Effector CD4-positive, alpha-beta T cell (primary cell): ENCODE data around the gene ACTN1.

Source experiments
- DNase-seq: peaks from one replicate; pipeline ENCODE4 v3.0.0-alpha.2; 2020

Gene ACTN1

DNA sequence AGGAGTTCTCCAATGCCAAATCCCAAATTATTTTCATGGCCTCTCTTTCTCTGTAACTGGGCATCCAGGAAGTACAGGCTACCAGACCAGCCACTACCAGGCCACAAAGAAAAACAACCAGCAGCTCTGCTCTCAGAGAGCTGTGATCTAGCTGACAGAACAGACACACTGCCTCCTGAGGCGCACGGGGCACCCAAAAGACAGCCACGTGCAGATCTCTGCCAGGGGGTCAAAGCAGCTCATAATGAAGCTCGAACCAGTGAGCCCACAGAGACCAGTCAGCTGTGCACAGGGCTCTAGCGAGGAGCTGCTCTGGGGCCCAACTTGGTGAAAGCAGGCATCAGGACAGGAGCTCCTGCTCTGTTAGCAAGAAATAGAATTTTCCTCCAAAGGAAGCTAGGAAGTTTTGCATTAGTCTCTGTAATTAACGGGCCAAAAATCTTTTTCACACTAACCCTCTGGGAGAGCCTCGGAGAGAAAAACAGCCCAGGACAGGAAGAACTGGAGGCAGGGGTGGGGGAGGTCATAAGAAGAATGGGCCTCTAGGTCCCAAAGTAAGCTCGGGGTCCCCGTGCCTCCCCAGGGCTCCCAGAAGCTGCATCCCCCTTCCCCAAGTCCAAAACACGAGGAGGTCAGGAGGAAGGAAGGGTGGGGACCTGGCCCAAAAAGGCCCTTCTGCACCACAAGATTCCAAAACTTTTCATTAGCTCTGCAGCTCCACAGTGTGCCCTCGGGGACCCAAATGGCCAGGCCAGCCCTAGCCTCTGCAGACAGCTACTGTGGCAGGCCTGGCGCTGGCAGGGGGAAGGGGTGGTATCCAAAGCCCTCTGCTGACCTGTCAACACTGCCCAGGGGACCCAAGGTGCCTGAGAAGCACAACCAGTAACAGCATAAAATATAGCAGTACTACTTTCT is 30.2 kb downstream of the ACTN1 start:
- no peak for DNase-seq

DNA sequence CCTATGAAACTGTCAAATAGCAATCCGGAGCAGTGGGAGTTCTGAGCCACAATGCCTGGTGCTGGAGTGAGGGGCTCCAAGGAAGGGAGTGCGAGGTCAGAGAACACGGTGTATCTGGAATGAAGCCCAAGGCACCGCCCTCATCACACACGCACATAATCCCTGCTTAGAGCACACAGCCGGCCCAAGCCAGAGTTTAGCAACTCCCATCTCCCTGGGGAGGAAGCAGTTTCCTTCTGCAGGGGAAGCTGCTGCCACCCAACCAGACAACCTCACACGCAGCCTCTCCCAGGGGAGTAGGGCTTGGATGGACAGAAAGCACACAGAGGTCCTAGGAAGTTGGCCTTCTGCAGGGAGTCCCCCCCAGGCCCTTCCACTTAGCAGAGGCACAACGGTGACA is 31.3 kb downstream of the ACTN1 start:
- DNase-seq: no peak

GRCh38 chr14:68946489-68946822 is 32.6 kb downstream of the ACTN1 start:
- no peak for DNase-seq

GRCh38 chr14:68945585-68946488 is 33.3 kb downstream of the ACTN1 start:
- DNase-seq: no peak

- DNase-seq: no peak
These were observed 33.9 kb downstream of the ACTN1 start for GRCh38 chr14:68945190-68945584.

DNA sequence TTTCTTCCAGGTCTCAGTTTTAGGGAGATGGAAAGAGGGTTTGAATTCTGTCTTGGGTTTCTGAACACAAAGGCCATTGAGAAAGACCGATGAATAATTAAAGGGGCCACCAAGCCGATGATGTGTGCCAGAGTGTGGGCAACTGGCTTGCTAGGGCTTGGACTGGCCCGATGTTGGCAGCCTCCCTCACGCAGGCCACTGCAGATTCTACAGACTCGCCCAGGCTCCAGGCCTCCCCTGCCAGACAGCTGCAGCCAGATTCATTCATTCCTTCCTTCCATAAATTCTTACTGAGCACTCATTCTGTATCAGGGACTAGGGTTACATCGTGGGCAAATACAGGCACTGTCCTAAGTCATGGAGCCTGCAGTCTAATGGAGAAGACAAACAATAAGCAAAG is 34.9 kb downstream of the ACTN1 start:
- DNase-seq: no peak

DNA sequence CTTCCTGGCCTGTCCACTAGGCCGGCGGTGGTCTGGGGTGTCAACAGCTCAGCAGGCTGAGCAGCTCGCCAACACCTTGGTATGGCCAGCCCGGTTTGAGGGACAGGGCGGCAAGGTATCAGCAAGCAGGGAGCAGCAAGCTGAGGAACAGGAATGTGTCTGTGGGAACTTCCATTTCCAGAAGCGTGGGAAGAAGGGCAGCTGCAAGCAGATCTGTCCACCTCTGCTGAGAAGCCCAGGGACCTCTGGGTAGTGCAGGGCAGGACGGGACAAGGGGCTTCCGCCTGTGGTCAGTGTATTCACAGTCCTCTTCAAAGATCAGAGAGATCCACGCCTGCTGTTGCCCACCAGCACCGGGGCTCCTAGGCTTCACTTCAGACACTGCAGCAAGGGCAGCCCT is 36.0 kb downstream of the ACTN1 start:
- no peak for DNase-seq

DNA sequence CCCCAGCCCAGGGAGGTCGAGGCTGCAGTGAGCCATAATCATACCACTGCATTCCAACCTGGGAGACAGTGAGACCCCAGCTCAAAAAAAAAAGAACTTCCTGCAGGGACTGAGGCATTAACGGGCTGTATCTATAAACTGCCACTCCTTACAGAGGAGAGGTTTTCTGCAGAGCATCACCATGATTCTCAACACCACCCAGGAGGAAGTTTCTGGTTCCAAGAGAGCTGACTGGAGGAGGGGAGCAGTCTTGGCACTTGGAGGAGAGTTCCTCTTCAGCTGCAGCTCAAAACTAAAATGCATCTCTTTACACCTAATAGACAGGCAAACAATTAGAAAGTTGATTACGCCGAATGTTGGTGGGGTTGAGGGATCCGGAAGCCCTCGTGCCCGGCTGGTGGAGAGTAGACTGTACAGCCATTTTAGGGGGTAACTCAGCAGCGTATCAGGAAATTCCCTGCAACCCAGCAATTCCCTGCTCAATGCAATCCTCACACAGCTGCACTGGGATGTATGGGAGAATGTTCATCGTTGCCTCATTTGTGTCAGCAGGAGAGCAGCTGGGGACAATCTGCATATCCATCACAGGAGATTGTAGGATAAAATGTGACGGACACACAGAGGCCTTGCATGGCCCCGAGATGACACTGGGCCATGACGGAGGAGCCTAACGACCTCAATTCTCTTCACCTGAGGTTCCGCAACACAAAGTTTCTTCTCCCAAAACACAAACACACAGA is 36.6 kb downstream of the ACTN1 start:
- DNase-seq: no peak

DNA sequence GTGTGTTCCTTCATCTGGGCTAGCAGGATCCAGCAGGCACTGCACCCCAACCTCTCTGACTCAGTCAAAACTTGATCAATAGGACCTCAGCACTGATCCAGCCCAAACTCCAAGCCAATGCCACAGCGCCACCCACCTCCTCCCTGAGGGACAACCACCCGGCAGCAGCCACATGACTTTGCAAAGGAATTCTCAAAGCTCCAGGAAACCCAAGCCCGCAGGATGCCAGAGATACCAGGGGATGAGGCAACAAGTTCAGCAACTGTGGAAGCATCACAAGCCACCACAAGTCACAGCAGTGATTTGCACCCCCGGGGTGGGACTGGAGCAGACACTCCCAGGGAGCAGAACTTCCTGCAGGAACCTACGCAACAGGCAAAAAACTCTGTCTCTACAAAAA is 37.3 kb downstream of the ACTN1 start:
- DNase-seq: no peak

DNA sequence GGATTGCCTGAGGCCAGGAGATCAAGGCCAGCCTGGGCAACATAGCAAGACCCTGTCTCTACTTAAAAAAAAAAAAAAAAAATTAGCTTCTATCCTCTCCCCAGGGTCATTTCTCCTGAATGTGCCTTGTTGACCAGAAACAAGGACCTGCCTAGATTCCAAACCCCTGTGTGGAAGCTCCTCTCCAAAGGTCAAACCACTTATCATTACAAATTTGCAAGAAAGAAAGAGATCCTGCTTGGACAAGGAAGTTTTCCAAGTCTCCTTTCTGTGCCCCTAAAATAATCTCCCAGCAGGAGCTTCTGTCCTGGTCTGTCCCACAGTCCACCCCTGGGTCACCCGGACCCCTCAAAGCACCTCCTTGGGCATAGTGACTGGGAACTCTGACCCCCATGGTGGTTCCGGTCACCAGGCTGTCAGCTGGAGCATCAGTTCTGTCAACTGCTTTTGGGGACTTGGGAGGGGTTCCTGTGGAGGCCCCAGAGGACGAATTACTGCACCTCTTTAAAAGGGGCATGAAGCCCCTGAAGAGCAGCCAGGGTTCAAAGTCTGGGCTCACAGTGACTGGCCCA is 38.4 kb downstream of the ACTN1 start:
- DNase-seq: no peak

DNA sequence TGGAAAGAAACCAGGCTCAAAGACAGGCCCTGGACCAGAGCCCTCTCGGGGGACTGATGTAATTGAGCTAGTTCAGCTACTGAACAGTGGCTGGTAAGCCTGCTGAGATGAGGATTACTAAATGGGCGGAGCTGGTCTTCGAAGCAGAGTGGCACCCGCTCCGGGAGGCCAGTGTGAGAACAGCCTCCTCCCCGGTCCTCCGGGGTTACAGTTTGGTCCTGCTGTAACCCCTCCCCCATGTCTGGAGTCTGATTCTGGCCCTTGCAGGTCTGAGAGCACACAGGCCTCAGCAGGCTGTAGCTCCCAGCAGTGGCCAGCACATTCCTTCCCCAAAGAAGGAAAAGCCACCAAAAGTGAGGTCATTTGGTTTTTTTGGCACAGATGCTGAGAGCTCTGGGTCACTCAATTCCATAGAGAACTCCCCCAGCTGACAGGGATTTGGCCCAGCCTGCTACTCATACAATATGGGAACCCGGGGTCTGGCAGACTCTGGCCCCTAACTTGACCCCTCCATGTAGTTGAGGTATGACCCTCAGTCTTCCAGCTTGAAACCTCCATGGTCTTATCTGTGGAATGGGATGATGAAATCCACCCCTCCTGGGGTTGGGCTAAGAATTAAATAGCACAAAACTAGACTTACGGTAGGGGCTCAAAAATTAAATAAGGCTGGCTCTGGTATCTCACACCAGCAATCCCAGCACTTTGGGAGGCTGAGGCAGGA is 39.0 kb downstream of the ACTN1 start:
- DNase-seq: no peak

DNA sequence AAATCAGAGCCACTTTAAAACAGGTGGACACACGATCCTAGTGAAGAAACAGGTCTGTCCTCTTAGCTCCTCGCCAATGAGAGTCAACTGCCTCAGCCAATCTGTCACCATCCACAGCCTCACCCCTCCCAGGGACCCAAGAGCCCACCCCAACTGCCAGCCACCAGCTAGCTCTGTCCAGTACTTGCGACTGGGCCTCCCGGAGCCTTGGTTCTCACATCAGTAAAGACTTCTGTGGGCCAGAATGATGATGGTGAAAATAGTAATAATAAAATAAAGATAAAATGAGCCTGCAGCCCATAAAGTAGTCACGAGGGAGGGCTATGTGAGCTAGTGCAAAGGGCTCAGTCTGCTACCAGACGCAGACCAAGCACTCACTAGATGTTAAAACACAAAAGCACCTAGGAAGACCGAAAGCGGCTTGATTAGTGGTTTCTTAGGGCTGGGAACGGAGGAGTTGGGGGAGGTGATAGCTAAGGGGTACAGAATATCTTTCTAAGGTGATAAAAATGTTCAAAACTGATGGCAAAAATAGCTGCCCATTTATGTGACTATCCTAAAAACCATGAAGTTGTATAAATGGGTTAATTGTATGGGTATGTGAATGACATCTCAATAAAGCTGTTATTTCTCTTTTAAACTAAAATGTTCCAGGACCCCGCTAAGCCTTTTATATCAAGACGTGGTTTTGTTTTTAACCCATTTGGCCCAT is 39.8 kb downstream of the ACTN1 start:
- no peak for DNase-seq

DNA sequence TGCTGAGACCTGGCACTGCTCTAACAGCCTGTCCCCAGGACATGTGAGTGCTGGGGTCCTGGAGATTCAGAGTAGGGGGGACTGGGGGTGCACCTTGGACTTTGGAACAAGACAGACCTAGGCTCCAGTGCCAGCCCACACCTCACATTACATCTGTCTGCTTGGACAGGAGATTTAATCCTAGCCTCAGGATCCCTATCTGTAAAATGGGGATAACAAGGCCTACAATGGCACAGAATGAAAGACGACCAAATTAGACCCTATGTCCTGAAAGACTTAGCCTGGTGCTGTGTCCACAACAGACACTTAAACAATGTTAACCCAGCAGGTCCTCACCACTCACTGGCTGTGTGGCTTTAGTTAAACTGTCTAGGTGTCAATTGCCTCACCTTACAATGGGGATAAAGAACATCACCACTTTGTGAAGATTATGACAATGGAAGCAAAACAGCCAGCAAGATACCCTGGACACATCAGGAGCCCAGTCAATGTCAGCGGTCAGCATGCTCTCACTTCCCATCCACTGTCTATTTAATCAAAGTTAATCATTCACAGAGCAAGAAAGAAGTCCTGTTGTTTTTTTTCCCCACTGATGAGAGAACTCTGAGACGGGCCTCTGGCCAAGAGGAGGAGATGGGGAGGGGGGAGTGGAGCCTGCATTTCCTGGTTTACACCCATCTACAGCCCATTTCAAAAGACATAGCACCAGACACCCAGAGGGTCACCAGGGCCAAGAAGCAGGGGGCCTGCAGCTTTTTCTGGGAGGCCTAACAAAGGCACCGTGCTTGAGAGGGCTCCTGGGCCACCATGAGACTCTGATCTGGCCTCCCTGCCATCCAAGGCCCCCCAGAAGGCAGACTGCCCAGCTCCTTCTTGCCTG is 40.6 kb downstream of the ACTN1 start:
- no peak for DNase-seq

DNA sequence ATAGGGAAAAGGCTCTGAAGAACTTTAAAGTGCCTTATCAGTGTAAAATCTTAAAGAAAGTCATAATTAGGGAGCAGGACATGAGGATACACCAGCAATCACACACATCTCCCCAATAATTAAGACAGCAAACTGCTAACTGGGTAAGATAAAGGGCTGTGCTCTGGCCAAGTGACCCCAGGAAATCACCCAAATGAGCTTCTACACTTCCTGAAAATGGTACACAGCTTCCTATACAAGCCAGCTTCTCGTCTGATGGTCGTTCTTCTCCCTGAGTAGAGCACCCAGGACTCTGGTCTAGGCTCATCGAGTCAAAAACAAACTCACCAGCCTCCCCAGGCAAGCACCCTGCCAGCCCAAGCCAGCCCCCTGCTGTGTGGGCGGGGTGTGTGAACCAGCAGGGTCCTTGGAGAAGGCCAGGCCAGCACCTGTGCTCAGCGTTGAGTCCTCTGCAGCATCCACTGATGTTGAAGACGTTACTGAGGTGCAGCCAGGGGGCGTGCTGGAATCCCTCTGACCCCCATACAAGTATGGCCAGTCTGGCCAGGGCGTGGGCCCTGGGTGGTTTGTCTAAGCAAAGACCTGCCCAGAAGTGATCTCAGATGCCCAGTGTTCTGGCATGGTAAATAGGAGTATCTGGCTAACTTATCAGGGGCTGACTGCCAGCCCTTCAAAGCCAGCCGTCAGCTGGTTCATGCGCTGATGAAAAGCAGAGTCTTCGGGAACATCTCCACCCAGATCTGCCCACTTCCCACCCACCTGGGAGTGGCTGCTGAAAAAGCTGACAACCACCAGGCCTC is 41.4 kb downstream of the ACTN1 start:
- DNase-seq: no peak

GRCh38 chr14:68936980-68937379 is 42.1 kb downstream of the ACTN1 start:
- DNase-seq: no peak

DNA sequence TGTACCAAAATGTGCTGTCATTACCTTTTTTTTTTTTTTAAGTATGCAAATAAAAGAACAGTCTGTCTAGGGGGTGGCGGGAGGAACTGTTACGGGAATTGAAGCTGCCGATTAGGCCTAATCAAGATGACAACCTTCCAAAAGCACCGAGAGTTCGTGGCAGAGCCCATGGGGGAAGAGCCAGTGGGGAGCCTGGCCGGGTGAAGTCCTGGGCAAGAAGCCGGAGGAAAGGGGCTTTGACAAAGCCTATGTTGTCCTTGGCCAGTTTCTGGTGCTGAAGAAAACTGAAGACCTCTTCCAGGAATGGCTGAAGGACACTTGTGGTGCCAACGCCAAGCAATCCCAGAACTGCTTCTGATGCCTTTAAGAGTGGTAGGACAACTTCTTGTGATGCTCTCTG is 42.6 kb downstream of the ACTN1 start:
- DNase-seq: no peak

DNA sequence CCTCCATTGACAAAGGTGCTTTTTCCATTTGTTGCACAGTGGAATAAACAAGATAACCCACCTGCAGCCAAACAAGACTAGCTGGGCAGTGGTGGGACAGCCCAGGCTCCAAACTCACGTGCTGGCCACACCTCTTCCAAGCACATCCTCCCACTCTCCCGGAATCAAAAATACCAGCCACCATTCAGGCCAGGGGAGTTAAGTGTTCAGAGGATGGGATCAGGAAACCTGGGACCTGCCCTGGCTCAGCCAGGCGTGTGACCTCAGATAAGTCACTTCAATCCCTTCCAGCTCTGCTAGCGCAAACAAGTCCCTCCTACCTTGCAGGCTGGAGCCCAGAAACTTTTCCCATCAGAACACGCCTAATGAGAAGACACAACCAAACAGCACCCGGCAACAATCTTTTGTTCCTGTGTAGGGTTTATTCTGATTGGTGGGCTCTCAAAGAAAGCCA is 43.3 kb downstream of the ACTN1 start:
- no peak for DNase-seq

DNA sequence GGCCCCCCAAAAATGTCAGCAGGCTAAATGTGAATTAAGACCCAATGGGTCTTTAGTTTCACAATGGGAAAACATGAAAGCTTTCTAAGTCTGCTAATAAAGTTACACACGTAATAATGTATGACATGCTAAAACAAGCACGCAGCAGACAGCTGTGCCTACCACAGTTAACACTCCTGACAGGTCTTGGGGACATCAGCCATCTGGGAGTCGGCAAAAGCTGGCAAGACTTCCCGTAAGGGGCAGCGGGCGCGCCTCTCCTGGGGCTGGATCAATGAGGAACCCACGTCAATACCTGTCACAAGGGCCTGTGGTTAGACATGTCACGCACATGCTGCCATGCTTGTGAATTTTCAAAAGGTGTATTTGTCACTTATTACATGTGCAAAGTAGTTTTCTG is 45.0 kb downstream of the ACTN1 start:
- DNase-seq: no peak

DNA sequence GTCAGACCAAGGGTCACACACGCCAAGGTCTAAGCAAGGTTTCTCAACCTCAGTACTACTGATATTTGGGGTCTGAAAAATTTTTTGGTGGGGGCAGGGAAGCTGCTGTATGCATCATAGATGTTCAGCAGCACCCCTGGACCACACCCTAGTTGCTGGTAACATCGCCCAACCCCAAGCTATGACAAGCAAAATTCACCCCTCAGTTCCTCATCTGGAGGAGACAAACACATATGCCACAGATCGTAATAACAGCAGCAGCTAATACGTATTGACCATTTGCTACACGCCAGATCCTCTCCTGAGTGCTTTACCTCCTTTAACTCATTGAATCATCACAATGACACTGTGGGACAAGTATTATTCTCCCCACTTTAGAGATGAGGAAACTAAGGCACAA is 46.4 kb downstream of the ACTN1 start:
- DNase-seq: no peak

GRCh38 chr14:68932231-68932630 is 46.9 kb downstream of the ACTN1 start:
- DNase-seq: no peak
